Sigmoid colon (tissue), 7 donors: ENCODE data around the gene PIK3R4. TPM values are rescaled to one million over a fixed set of nuclear protein-coding genes. Genes with fewer than 3 reads are reported as not detected.

Experiments used
- DNase-seq: peaks from one replicate; pipeline ENCODE4 v3.0.0-alpha.2; 2019
- H3K27ac ChIP-seq, 4 donors: fragments of 200-600 bp; sonication (generic); one replicate each; pipeline ENCODE4 v1.5.1; 2016 to 2019; ENCODE audit warnings: mild to moderate bottlenecking in 1 of 4
- H3K27me3 ChIP-seq, 3 donors: fragments of 200-600 bp; sonication (generic); one replicate each; pipeline ENCODE4 v1.5.1; 2019; ENCODE audit warnings: mild to moderate bottlenecking in 1 of 3
- H3K36me3 ChIP-seq, 4 donors: fragments of 200-600 bp; sonication (generic); one replicate each; pipeline ENCODE4 v1.5.1; 2016 to 2019
- H3K4me1 ChIP-seq, 4 donors: fragments of 200-600 bp; sonication (generic); one replicate each; pipeline ENCODE4 v1.5.1; 2017 to 2019
- H3K4me3 ChIP-seq, 4 donors: fragments of 200-600 bp; sonication (generic); one replicate each; pipeline ENCODE4 v1.5.1; 2017 to 2019; ENCODE audit warnings: mild to moderate bottlenecking in 2 of 4, moderate library complexity in 1 of 4
- H3K9me3 ChIP-seq, 4 donors: fragments of 200-600 bp in 3 of 4; sonication (generic) in 3 of 4; one replicate each; pipeline versions ENCODE4 v1.5.1 to v1.6.1; 2013 to 2019
- EP300 ChIP-seq, 4 donors: sonication (generic); formaldehyde crosslinking; IDR thresholded peaks; one replicate each; pipeline ENCODE4 v1.6.1; 2017; ENCODE audit warnings: antibody characterized with exemption in 4 of 4
- POLR2A ChIP-seq, 2 donors: fragments of 450-650 bp; IDR thresholded peaks; one replicate each; pipeline ENCODE4 v1.6.1; 2016; ENCODE audit warnings: antibody characterized with exemption in 2 of 2, mild to moderate bottlenecking in 2 of 2, moderate library complexity in 2 of 2
- POLR2AphosphoS5 ChIP-seq, 4 donors: sonication (generic); formaldehyde crosslinking; IDR thresholded peaks; one replicate each; pipeline ENCODE4 v1.6.1; 2017; ENCODE audit warnings: antibody characterized with exemption in 4 of 4
- WGBS, 2 donors: extraction: QIAGEN DNeasy Blood & Tissue Kit; methylation state at CpG; one replicate each; pipeline ENCODE4 v1.1.7; 2013; 5-methylcytosine and 5-hydroxymethylcytosine counted together
- intact Hi-C: fragments of 100-400 bp; cut with DNase I; formaldehyde crosslinking; loops from one replicate; pipeline ENCODE4 v1.15.1; 2023
- polyA plus RNA-seq, 3 donors: library from polyadenylated mRNA; stranded (reverse); fragments of 200-250 nt; gene quantifications; one replicate each; pipeline ENCODE4 v1.2.3, GENCODE V29; 2013
- total RNA-seq, 4 donors: library from RNA; depleted of rRNA; stranded (reverse); fragments of >200 nt; gene quantifications; one replicate each; pipeline ENCODE4 v1.1.0, GENCODE V29; 2016
- TF ChIP-seq, protein P1 (sequence below), 4 experiments: fragments of 450-650 bp in 3 of 4; fragments of 200-600 bp in 1 of 4; IDR thresholded peaks; one replicate each; pipeline ENCODE4 v1.5.1; 2016 to 2019; ENCODE audit warnings: antibody characterized with exemption in 4 of 4, mild to moderate bottlenecking in 3 of 4, moderate library complexity in 2 of 4
- donor health status: healthy with polysubstance abuse.
- donor health status: Bipolar disorder and iron deficiency.
- donor health status: healthy.

The PIK3R4 gene
- total and polyA plus RNA-seq, 7 donors = 9.6 to 39.2 (median 25.8) TPM

DNA sequence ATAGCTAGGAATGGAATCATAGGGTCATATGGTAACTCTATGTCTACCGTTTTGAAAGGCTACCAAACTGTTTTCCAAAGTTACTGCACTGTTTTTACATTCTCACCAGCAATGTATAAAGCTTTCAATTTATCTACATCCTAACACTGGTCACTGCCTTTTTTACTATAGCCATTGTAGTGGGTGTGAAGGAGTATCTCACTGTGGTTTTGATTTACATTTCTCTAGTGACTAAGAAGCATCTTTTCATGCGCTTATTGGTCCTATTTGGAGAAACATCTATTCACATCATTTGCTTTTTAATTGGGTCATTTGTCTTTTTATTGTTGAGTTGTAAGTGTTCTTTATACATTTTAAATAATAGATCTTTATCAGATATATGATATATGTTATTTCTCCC lies 53.3 kb downstream of the PIK3R4 start:
- Histone ChIP-seq H3K4me1 (no peaks in the 10 kb centered on the region), H3K9me3 (no peaks in the 10 kb centered on the region), H3K36me3 (peaks cover 0 to 49% (median 6%) of the 10 kb centered on the region in 4 donors), H3K27ac (no peak overlapping the region), H3K4me3 (no peak overlapping the region), H3K27me3 (no peaks in the 10 kb centered on the region)
- no peak for DNase-seq
- intact Hi-C loops = no loop called here
- TF ChIP-seq POLR2A (IDR thresholded peaks at IDR 0.05) = no peak
- TF ChIP-seq POLR2AphosphoS5 (IDR thresholded peaks at IDR 0.05) = no peak
- no peak for TF ChIP-seq EP300 (IDR thresholded peaks at IDR 0.05)
- TF ChIP-seq, protein P1, sequence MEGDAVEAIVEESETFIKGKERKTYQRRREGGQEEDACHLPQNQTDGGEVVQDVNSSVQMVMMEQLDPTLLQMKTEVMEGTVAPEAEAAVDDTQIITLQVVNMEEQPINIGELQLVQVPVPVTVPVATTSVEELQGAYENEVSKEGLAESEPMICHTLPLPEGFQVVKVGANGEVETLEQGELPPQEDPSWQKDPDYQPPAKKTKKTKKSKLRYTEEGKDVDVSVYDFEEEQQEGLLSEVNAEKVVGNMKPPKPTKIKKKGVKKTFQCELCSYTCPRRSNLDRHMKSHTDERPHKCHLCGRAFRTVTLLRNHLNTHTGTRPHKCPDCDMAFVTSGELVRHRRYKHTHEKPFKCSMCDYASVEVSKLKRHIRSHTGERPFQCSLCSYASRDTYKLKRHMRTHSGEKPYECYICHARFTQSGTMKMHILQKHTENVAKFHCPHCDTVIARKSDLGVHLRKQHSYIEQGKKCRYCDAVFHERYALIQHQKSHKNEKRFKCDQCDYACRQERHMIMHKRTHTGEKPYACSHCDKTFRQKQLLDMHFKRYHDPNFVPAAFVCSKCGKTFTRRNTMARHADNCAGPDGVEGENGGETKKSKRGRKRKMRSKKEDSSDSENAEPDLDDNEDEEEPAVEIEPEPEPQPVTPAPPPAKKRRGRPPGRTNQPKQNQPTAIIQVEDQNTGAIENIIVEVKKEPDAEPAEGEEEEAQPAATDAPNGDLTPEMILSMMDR (IDR thresholded peaks at IDR 0.05) = no peak
- 98 to 99% methylated on average over 2 of the region's 2 CpGs for WGBS, 2 donors

DNA sequence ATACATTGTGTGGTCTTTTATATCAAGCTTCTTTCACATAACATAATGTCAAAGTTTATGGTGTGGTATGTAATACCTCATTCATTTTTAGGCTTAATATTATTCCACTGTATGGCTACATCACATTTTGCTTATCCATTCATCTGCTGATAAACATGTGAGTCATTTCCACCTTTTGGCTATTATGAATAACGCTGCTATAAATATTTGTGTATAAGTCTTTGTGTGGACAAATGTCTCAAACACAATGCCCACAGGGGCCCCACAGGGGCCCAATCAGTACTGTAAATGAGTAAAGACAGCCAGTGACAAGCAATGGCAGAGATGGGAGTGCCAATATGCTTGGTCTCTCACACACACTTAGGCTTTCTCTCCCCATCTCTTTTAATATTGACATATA lies 54.2 kb downstream of the PIK3R4 start:
- TF ChIP-seq POLR2A (IDR thresholded peaks at IDR 0.05) (no peak), POLR2AphosphoS5 (IDR thresholded peaks at IDR 0.05) (no peak), EP300 (IDR thresholded peaks at IDR 0.05) (no peak)
- TF ChIP-seq, protein P1 (IDR thresholded peaks at IDR 0.05) = no peak
- Histone ChIP-seq H3K27ac (no peak overlapping the region), H3K4me3 (no peak overlapping the region), H3K36me3 (peaks cover 0 to 48% (median 6%) of the 10 kb centered on the region in 4 donors), H3K27me3 (no peaks in the 10 kb centered on the region), H3K4me1 (no peaks in the 10 kb centered on the region), H3K9me3 (no peaks in the 10 kb centered on the region)
- DNase-seq = no peak
- WGBS, 2 donors = 82 to 92% methylated on average over 1 of the region's 1 CpG
- intact Hi-C loops = no loop called here

DNA sequence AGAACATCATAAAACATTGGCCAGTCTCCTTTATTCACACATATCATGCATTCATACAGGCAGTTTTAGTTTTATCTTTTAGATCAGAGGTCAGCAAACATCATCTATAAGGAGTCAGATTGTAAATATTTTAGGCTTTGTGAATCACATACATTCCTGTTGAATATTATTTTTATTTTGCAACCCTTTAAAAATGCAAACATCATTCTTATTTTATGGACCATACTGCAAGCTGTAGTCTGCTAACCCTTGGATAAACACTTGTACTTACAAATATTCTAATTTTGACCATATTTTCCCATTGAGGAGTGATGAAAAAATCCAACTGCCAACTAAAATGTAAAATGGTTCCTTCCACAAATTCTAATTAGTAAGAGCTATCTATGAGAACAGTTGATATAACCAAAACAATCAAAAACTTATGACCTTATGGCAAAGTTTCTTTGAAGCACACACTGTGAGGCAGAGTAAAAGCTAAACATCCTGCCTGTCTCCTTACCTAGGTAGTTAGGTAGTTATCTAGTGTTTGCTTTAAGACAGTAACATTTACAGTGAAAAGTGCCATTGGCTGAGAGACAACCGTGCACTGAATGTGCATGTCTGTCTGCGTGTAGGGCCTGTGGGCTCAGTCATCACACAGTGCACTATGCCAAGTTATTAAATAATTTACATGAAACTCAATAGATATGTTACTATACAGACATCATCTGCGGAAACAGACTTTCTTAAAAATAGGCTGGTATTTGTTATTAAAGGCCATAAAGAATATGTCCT lies 57.7 kb downstream of the PIK3R4 start:
- no peaks in the 10 kb centered on the region for H3K9me3 ChIP-seq
- TF ChIP-seq POLR2A (IDR thresholded peaks at IDR 0.05) = no peak
- no peak for TF ChIP-seq EP300 (IDR thresholded peaks at IDR 0.05)
- TF ChIP-seq POLR2AphosphoS5 (IDR thresholded peaks at IDR 0.05) = no peak
- TF ChIP-seq, protein P1 (IDR thresholded peaks at IDR 0.05) = no peak
- H3K4me3 ChIP-seq = no peak overlapping the region
- no peak for DNase-seq
- WGBS, 2 donors = 90 to 92% methylated on average over 3 of the region's 3 CpGs
- H3K27me3 ChIP-seq = no peaks in the 10 kb centered on the region
- H3K36me3 ChIP-seq = peaks cover 0 to 57% (median 10%) of the 10 kb centered on the region in 4 donors
- H3K4me1 ChIP-seq = no peaks in the 10 kb centered on the region
- intact Hi-C loops = no loop called here
- H3K27ac ChIP-seq = no peak overlapping the region

DNA sequence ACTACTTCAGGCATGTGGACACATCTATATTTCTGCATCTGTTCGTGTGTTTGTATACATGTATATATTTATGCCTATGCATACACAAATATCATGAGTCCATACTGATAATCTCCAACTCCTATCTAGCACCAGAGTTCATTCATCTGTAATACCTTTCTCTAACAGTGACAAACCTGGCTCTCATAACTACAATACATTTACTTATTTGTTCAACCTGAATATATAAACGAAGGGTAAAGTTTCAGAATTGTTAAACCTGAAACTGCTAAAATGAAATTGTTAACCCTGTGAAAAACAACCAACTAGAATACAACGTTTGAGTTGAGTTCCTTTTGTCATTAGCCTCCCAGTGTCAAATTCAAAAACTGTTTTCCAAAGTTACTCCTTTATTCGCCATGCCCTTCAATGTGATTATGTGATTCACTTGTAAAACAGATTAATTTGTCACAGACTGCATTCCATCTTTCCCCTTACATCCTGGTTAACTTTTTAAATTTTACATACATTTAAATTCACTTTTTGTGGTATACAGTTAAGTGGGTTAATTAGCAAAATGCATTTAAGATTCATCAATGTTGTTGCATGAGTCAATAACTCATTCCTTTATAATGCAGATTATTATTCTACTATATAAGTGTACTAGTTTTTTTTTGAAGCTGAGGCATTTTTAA lies 58.5 kb downstream of the PIK3R4 start:
- 75 to 84% methylated on average over 4 of the region's 4 CpGs for WGBS, 2 donors
- no peak for DNase-seq
- no peak for TF ChIP-seq EP300 (IDR thresholded peaks at IDR 0.05)
- TF ChIP-seq POLR2AphosphoS5 (IDR thresholded peaks at IDR 0.05) = no peak
- no peak for TF ChIP-seq POLR2A (IDR thresholded peaks at IDR 0.05)
- TF ChIP-seq, protein P1 (IDR thresholded peaks at IDR 0.05) = no peak

More for the DNA sequence above, 58.5 kb downstream of the PIK3R4 start:
- intact Hi-C loops = no loop called here
- H3K27me3 ChIP-seq = no peaks in the 10 kb centered on the region
- no peak overlapping the region for H3K27ac ChIP-seq
- no peak overlapping the region for H3K4me3 ChIP-seq
- H3K9me3 ChIP-seq = no peaks in the 10 kb centered on the region
- H3K36me3 ChIP-seq = peaks cover 6 to 64% (median 17%) of the 10 kb centered on the region in 4 donors
- H3K4me1 ChIP-seq = no peaks in the 10 kb centered on the region
